Smooth muscle cell (in vitro differentiated cells): ENCODE data around the gene ZNF618. TPM values are rescaled to one million over a fixed set of nuclear protein-coding genes. Genes with fewer than 3 reads are reported as not detected.

Experiments
- DNase-seq: peaks from one replicate; lab custom pipeline; 2025; ENCODE audit not compliant: unreplicated experiment; lab: John Stamatoyannopoulos, UW
- H2AFZ ChIP-seq: fragments of 200-600 bp; sonication (generic); 2 replicates; pipeline ENCODE4 v1.6.0; 2016; ENCODE audit warnings: antibody characterized with exemption, low read depth, mild to moderate bottlenecking
- H3F3A ChIP-seq: fragments of 200-600 bp; sonication (generic); 2 replicates; pipeline ENCODE4 v1.6.0; 2017; ENCODE audit warnings: antibody characterized with exemption, low read depth
- H3K27ac ChIP-seq: fragments of 200-600 bp; sonication (generic); 2 replicates; pipeline ENCODE4 v1.5.1; 2016; ENCODE audit warnings: low read depth, mild to moderate bottlenecking
- H3K27me3 ChIP-seq: fragments of 200-600 bp; sonication (generic); 2 replicates; pipeline ENCODE4 v1.6.1; 2016; ENCODE audit warnings: low read depth, mild to moderate bottlenecking
- H3K36me3 ChIP-seq: fragments of 200-600 bp; sonication (generic); 2 replicates; pipeline ENCODE4 v1.5.1; 2016; ENCODE audit warnings: low read depth
- H3K4me1 ChIP-seq: fragments of 200-600 bp; sonication (generic); 2 replicates; pipeline ENCODE4 v1.5.1; 2016; ENCODE audit warnings: low read depth
- H3K4me2 ChIP-seq: fragments of 200-600 bp; sonication (generic); 2 replicates; pipeline ENCODE4 v1.6.0; 2016; ENCODE audit warnings: mild to moderate bottlenecking
- H3K4me3 ChIP-seq: fragments of 200-600 bp; sonication (generic); 2 replicates; pipeline ENCODE4 v1.5.1; 2016; ENCODE audit warnings: mild to moderate bottlenecking
- H3K79me2 ChIP-seq: fragments of 200-600 bp; sonication (generic); 2 replicates; pipeline ENCODE4 v1.6.0; 2016; ENCODE audit warnings: low read depth, mild to moderate bottlenecking
- H3K9ac ChIP-seq: fragments of 200-600 bp; sonication (generic); 2 replicates; pipeline ENCODE4 v1.6.0; 2016; ENCODE audit warnings: low read depth
- H3K9me3 ChIP-seq: fragments of 200-600 bp; sonication (generic); replicated peaks from 2 replicates; pipeline ENCODE4 v1.5.1; 2016; ENCODE audit warnings: low read depth
- H4K20me1 ChIP-seq: fragments of 200-600 bp; sonication (generic); 2 replicates; pipeline ENCODE4 v1.6.0; 2016; ENCODE audit warnings: low read depth
- CTCF ChIP-seq: fragments of 200-600 bp; sonication (generic); IDR thresholded peaks from 2 replicates; pipeline ENCODE4 v1.5.1; 2017; ENCODE audit warnings: borderline replicate concordance, mild to moderate bottlenecking, antibody characterized with exemption; ENCODE audit not compliant: insufficient read depth, poor library complexity, severe bottlenecking
- WGBS: methylation state at CpG from one replicate; pipeline ENCODE4 v1.1.7; 2016; ENCODE audit warnings: low lambda C conversion rate; 5-methylcytosine and 5-hydroxymethylcytosine counted together
- polyA plus RNA-seq: library from polyadenylated mRNA; unstranded; fragments of >200 nt; fragmentation: Nextera tagmentation; extraction: Ambion mirVana; gene quantifications from 2 replicates; pipeline ENCODE4 v1.2.1, GENCODE V29; 2016
- total RNA-seq: library from RNA; depleted of rRNA; stranded (reverse); fragments of >200 nt; gene quantifications from 2 replicates; pipeline ENCODE4 v1.2.3, GENCODE V29; 2014

The ZNF618 gene
- total and polyA plus RNA-seq, 2 experiments from 2014 or later, result 9.9 to 19.5 TPM

- DNase-seq, result no peak
- no peaks in the 10 kb centered on the region for H4K20me1 ChIP-seq
- 92% methylated on average over 13 of the region's 14 CpGs for WGBS
These were observed 220.9 kb downstream of the ZNF618 start for GRCh38 chr9:114096866-114097612.

GRCh38 chr9:114097613-114098020 is 221.5 kb downstream of the ZNF618 start:
- Histone ChIP-seq H3K4me3 (peak overlapping the region; percentile 53), H4K20me1 (no peaks in the 10 kb centered on the region), H3K79me2 (no peaks in the 10 kb centered on the region), H3K27ac (no peak overlapping the region), H3K4me2 (peak overlapping the region; percentile 93), H3K27me3 (peaks cover 26% of the 10 kb centered on the region), H3F3A (peaks cover 6% of the 10 kb centered on the region), H3K4me1 (no peaks in the 10 kb centered on the region), H3K9ac (no peak overlapping the region), H2AFZ (no peak overlapping the region), H3K9me3 (no peaks in the 10 kb centered on the region), H3K36me3 (no peaks in the 10 kb centered on the region)
- no peak for DNase-seq
- WGBS, result 53% methylated on average over 18 of the region's 18 CpGs
- TF ChIP-seq CTCF, result no peak

More at GRCh38 chr9:114096866-114097612, 220.9 kb downstream of the ZNF618 start:
- H3K79me2 ChIP-seq, result no peaks in the 10 kb centered on the region
- H3K4me2 ChIP-seq, result no peak overlapping the region
- peaks cover 26% of the 10 kb centered on the region for H3K27me3 ChIP-seq
- no peaks in the 10 kb centered on the region for H3K4me1 ChIP-seq
- H3K27ac ChIP-seq, result no peak overlapping the region
- peaks cover 6% of the 10 kb centered on the region for H3F3A ChIP-seq
- H3K9me3 ChIP-seq, result no peaks in the 10 kb centered on the region
- no peak overlapping the region for H3K4me3 ChIP-seq
- TF ChIP-seq CTCF, result no peak
- no peaks in the 10 kb centered on the region for H3K36me3 ChIP-seq
- H3K9ac ChIP-seq, result no peak overlapping the region
- H2AFZ ChIP-seq, result no peak overlapping the region

GRCh38 chr9:114098021-114098935 is 222.2 kb downstream of the ZNF618 start:
- Histone ChIP-seq H3K79me2 (no peaks in the 10 kb centered on the region), H4K20me1 (no peaks in the 10 kb centered on the region), H3K4me1 (no peaks in the 10 kb centered on the region), H3K36me3 (no peaks in the 10 kb centered on the region), H3K27ac (no peak overlapping the region), H3F3A (peaks cover 6% of the 10 kb centered on the region), H3K4me2 (peak overlapping the region; percentile 93), H3K27me3 (peaks cover 26% of the 10 kb centered on the region), H3K9ac (no peak overlapping the region), H2AFZ (no peak overlapping the region), H3K9me3 (no peaks in the 10 kb centered on the region), H3K4me3 (peak overlapping the region; percentile 53)
- TF ChIP-seq CTCF, result no peak
- 2% methylated on average over 40 of the region's 77 CpGs for WGBS
- no peak for DNase-seq
